Stimulated activated CD4-positive, alpha-beta T cell treated with anti-CD3 and anti-CD28 coated beads, Interleukin-1b, Interleukin-23, amount 100 ng/mL, for 4 hours (primary cell): ENCODE results near the gene UBE4A.

Source experiments
- DNase-seq, 2 donors: peaks; one replicate each; pipeline ENCODE4 v3.0.0-alpha.2; 2020; ENCODE audit warnings: low read depth in 2 of 2

UBE4A gene

GRCh38 chr11:118359295-118359958 lies at the start of gene UBE4A:
Gene UBE4A, plus strand, starts transcription at chr11:118359600. Its CDS starts 5,481 bp downstream, at chr11:118365081.
- peak; percentile 96 to 99 for DNase-seq

GRCh38 chr11:118310271-118310670 lies 49.1 kb upstream of the UBE4A start:
- no peak for DNase-seq

- DNase-seq, result no peak
Observed at GRCh38 chr11:118310781-118311485, 48.5 kb upstream of the UBE4A start.

- no peak for DNase-seq
Observed at GRCh38 chr11:118311518-118311917, 47.9 kb upstream of the UBE4A start.

GRCh38 chr11:118312328-118312727 lies 47.1 kb upstream of the UBE4A start:
- no peak for DNase-seq

DNA sequence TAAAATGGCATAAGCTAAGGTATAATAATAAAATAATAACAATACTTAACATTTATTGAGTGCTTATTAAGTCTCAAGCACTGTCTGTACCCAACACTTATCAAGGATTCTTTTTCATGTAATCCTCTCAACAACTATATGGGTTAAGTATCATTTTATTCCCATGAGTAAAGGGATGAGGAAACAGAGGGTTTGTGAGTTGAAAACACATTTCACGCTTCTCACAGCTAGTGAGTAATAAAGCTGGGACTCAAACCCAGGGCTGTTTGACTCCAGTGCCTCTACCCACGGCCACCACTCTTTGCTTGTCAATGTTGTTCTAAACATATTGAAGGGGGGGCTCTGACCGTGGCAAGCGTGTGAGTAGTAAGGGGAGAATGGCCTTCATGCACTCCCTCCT lies 46.2 kb upstream of the UBE4A start:
- no peak for DNase-seq

DNA sequence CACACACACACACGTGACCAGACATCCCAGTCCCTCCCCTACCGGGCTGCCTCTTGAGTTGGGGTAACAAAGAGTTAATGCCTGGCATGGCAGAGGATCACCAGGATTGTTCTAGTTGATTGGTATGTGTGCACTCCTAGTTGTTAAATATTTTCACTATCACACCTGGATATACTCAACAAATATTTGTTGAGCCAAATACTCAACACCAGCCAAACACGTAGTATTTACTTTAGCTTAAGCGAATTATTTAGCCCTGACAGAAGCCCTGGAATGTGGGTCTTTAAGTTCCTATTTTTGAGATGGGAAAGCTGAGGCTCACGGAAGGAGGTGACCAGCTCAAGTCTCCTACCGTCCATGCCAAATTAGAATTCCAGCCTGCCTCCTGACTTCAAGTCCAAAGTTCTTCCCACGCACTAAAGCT lies 44.4 kb upstream of the UBE4A start:
- no peak for DNase-seq

DNA sequence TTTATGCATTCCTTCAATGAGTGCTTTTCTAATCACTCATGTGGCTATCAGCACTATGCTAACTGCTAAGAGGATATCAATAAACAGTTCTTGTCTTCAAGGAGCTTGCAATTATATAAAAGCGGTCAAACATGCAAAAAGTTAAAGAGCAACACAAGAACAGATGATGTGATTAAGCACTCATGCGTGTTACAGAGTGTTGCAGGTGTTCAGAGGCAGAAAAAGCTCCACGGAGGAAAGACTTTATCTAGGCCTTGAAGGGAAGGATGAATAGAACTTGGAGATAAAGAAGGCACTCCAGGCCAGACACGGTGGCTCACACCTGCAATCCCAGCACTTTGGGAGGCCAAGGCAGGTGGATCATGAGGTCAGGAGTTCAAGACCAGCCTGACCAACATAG lies 41.3 kb upstream of the UBE4A start:
- no peak for DNase-seq

DNA sequence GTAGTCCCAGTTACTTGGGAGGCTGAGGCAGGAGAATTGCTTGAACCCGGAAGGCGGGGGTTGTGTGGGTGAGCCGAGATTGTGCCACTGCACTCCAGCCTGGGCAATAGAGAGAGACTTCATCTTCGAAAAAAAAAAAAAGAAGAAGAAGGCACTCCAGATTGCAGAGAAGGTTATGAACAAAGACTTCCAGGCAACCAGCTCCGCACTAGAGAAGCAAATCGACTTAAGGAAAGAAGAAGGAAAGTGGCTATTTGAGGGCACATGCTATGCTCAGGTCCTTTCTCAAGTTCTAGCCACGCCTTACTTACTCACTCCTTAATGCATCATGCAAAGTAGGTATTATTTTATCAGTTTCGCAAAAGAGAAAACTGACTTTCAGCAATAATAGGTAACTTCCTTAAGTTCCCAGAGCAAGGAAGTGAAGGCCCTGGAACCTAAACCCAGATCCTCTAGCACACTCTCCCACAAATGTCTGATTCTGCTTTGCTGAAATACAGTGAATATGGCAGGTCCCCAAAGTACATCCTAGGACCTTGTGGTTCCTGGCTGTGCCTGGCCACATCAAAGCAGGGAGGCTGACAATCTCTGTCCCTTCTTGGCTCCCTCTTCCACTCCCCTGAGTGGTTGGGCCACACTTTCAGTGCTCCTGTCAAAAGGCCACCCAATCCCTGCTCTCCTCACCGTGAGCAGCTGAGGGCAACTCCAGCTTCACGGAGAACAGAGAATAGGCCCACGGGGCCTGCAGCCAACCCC lies 40.6 kb upstream of the UBE4A start:
- no peak for DNase-seq

GRCh38 chr11:118319337-118319707 lies 40.1 kb upstream of the UBE4A start:
- DNase-seq, result no peak

- no peak for DNase-seq
Observed at GRCh38 chr11:118320515-118320914, 38.9 kb upstream of the UBE4A start.

- no peak for DNase-seq
Observed at GRCh38 chr11:118321386-118322082, 37.9 kb upstream of the UBE4A start.

GRCh38 chr11:118322721-118323120 lies 36.7 kb upstream of the UBE4A start:
- DNase-seq, result no peak

- no peak for DNase-seq
Observed at GRCh38 chr11:118325283-118325682, 34.1 kb upstream of the UBE4A start.

DNA sequence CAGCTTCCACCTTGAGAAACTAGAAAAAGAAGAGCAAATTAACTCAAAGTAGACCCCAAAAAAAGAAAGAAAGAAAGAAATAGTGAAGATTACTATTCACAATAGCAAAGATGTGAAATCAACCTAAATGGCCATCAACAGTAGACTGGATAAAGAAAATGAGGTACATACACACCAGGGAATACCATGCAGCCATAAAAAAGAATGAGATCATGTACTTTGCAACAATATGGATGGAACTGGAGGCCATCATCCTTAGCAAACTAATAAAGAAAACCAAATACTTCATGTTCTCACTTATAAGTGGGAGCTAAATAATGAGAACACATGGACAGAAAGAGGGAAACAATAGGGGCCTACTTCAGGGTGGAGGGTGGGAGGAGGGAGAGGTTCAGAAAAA lies 30.7 kb upstream of the UBE4A start:
- DNase-seq, result no peak

GRCh38 chr11:118334745-118335144 lies 24.7 kb upstream of the UBE4A start:
- no peak for DNase-seq

GRCh38 chr11:118338637-118339061 lies 20.8 kb upstream of the UBE4A start:
- DNase-seq, result peak; percentile 62 to 80

- no peak for DNase-seq
Observed at GRCh38 chr11:118339281-118339961, 20.0 kb upstream of the UBE4A start.

DNA sequence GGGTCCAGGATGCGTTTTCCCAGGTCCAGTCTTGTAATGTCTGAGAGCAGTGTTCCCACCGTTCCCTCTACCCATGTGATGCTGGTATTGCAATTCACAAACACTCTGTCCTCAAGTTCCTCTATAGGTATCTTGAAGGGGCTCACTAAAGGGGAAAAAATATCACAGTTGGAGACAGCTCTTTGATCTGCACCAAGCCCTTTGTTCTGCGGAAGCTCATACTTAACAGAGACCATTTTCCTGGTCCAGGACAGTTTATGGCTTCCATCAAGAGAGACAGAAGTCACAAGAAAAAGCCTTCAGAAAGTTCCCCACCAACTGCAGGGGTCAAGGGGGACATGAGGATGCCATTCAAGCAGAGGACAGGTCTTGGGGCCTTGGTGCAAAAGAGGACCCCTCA lies 19.0 kb upstream of the UBE4A start:
- DNase-seq, result no peak

DNA sequence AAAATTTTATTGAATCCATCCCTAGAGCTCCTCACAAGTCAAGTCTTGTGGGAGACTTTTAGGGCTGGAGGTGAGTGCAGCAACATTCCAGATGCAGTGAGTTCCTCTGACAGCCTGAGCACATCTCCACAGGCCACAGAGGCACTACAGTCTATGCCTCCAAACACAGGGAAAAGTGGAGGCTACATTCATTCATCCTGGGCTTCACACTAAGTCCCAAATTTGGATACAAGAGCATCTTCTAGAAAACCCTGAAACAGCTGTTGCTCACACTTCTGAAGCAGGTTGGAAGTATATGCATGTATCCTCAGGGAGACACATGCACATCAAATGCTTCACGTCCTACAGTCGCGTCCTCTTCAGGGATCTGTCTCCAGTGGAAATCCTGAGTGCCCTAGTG lies 18.1 kb upstream of the UBE4A start:
- DNase-seq, result no peak

GRCh38 chr11:118341815-118342489 lies 17.4 kb upstream of the UBE4A start:
- no peak for DNase-seq
